PC-9 (cell line): Measurements from ENCODE around the gene ZDHHC7. TPM values are rescaled to one million over a fixed set of nuclear protein-coding genes. Genes with fewer than 3 reads are reported as not detected.

ENCODE experiments used
- BruUV-seq: library from RNA; stranded (reverse); fragments of 400-500 nt; replicated peaks from 2 replicates; lab custom pipeline; 2021; lab: Mats Ljungman, UMichigan
- CTCF ChIA-PET: fragments of 300-600 bp; sonication (Branson Sonifier 250); formaldehyde crosslinking; loops from one replicate; lab custom pipeline; 2022; ENCODE audit warnings: antibody characterized with exemption; lab: Charles Lee
- POLR2A ChIA-PET: fragments of 300-600 bp; sonication (Branson Sonifier 250); formaldehyde crosslinking; loops from one replicate; lab custom pipeline; 2022; ENCODE audit warnings: antibody characterized with exemption; ENCODE audit not compliant: unreplicated experiment; lab: Charles Lee
- DNase-seq, 2 experiments: peaks; one replicate each; pipeline versions ENCODE4 v3.0.0 to v3.0.0-alpha.2; 2015 to 2022; ENCODE audit warnings: mixed read lengths in 1 of 2
- H2AFZ ChIP-seq: fragments of 200-600 bp; sonication (generic); 2 replicates; pipeline ENCODE4 v1.8.1; 2017; ENCODE audit warnings: antibody characterized with exemption
- H3F3A ChIP-seq: fragments of 200-600 bp; sonication (generic); 2 replicates; pipeline ENCODE4 v1.8.1; 2017; ENCODE audit warnings: antibody characterized with exemption, mild to moderate bottlenecking, low read depth; ENCODE audit not compliant: insufficient read depth
- H3K27ac ChIP-seq: fragments of 200-600 bp; sonication (generic); 2 replicates; pipeline ENCODE4 v1.6.1; 2016; ENCODE audit warnings: mixed run types
- H3K27me3 ChIP-seq: fragments of 200-600 bp; sonication (generic); 2 replicates; pipeline ENCODE4 v1.6.1; 2016; ENCODE audit warnings: low read depth, mixed run types; ENCODE audit not compliant: insufficient read depth
- H3K36me3 ChIP-seq: fragments of 200-600 bp; sonication (generic); 2 replicates; pipeline ENCODE4 v1.6.1; 2016; ENCODE audit warnings: low read depth, mixed run types
- H3K4me1 ChIP-seq: fragments of 200-600 bp; sonication (generic); replicated peaks from 2 replicates; pipeline ENCODE4 v1.6.1; 2016; ENCODE audit warnings: mixed run types; ENCODE audit not compliant: insufficient read depth
- H3K4me2 ChIP-seq: fragments of 200-600 bp; sonication (generic); 2 replicates; pipeline ENCODE4 v1.6.1; 2017; ENCODE audit warnings: mixed run types
- H3K4me3 ChIP-seq: fragments of 200-600 bp; sonication (generic); 2 replicates; pipeline ENCODE4 v1.6.1; 2016; ENCODE audit warnings: mixed run types
- H3K79me2 ChIP-seq: fragments of 200-600 bp; sonication (generic); 2 replicates; pipeline ENCODE4 v1.6.1; 2017; ENCODE audit warnings: low read depth, mixed run types
- H3K9me2 ChIP-seq: fragments of 200-600 bp; sonication (generic); 2 replicates; pipeline ENCODE4 v1.8.1; 2017; ENCODE audit warnings: mild to moderate bottlenecking; ENCODE audit not compliant: insufficient read depth
- H3K9me3 ChIP-seq: fragments of 200-600 bp; sonication (generic); 2 replicates; pipeline ENCODE4 v1.8.1; 2016; ENCODE audit warnings: low read depth; ENCODE audit not compliant: insufficient read depth
- H4K20me1 ChIP-seq: fragments of 200-600 bp; sonication (generic); 2 replicates; pipeline ENCODE4 v1.8.1; 2017; ENCODE audit not compliant: insufficient read depth
- CTCF ChIP-seq: fragments of 200-600 bp; sonication (generic); conservative IDR thresholded peaks from 2 replicates; pipeline ENCODE4 v1.6.1; 2017; ENCODE audit warnings: mixed run types, antibody characterized with exemption, mild to moderate bottlenecking, moderate library complexity
- EZH2 ChIP-seq: fragments of 200-600 bp; sonication (generic); IDR thresholded peaks from 2 replicates; pipeline ENCODE4 v1.8.0; 2017; ENCODE audit warnings: antibody characterized with exemption, low read depth
- intact Hi-C: fragments of 100-400 bp; cut with micrococcal nuclease; formaldehyde crosslinking; loops from one replicate; pipeline ENCODE4 v1.10.0; 2022; ENCODE audit not compliant: unreplicated experiment
- total RNA-seq: library from RNA; stranded (reverse); gene quantifications from 2 replicates; pipeline ENCODE4 v1.2.3, GENCODE V29; 2021

Gene ZDHHC7
- total RNA-seq, 1 experiment from 2014 or later, result 79.3 TPM

DNA sequence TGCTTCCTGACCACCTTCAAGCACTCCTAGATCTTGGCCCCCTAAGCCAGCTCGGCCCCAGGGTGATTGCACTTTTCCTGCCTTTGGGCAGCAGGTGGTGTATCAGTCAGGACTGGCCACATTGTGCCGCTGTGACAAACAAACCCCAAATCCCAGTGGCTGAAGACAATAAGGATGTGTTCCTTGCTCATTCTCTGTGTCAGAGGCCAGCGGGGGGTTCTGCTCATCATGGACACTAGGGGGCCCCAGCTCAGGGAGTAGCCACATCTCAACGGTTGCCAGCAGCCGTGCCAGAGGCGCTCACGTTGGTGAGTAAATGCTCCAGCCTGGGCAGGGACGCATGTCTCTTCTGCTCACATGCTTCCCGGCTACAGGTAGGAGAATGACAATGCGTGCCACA lies 60.4 kb downstream of the ZDHHC7 start:
- Histone ChIP-seq H3K4me3 (no peak overlapping the region), H3F3A (peaks cover 7% of the 10 kb centered on the region; the same call in 1 of the 2 replicates), H3K4me1 (peaks cover 7% of the 10 kb centered on the region; the same call in 1 of the 2 replicates), H2AFZ (no peak overlapping the region), H3K36me3 (no peaks in the 10 kb centered on the region), H4K20me1 (no peaks in the 10 kb centered on the region), H3K9me3 (no peaks in the 10 kb centered on the region), H3K79me2 (no peaks in the 10 kb centered on the region), H3K27me3 (no peaks in the 10 kb centered on the region), H3K27ac (no peak overlapping the region), H3K4me2 (no peak overlapping the region), H3K9me2 (no peaks in the 10 kb centered on the region)
- ChIA-PET CTCF (interaction anchor here (0.6 kb wide), 1 partner anchor 18 kb away, joined by 3 read pairs; no protein-coding TSS in a partner anchor), POLR2A (no interaction called here)
- TF ChIP-seq EZH2 (no peak), CTCF (no peak)
- DNase-seq, result peak in 1 of 2 experiments; percentile 25
- no TSS peak for BruUV-seq
- intact Hi-C loops, result loop anchor here (5.0 kb wide), 1 partner anchor 179 kb away; no protein-coding TSS in a partner anchor

GRCh38 chr16:84949772-84950436 lies 61.4 kb downstream of the ZDHHC7 start:
- ChIA-PET POLR2A (no interaction called here), CTCF (no interaction called here)
- Histone ChIP-seq H3K4me2 (no peak overlapping the region), H3K9me2 (no peaks in the 10 kb centered on the region), H3K27me3 (no peaks in the 10 kb centered on the region), H3K36me3 (no peaks in the 10 kb centered on the region), H3F3A (peaks cover 3% of the 10 kb centered on the region; the same call in 1 of the 2 replicates), H2AFZ (no peak overlapping the region), H3K4me1 (peaks cover 1% of the 10 kb centered on the region; the same call in 1 of the 2 replicates), H4K20me1 (no peaks in the 10 kb centered on the region), H3K4me3 (no peak overlapping the region), H3K9me3 (no peaks in the 10 kb centered on the region), H3K27ac (no peak overlapping the region), H3K79me2 (no peaks in the 10 kb centered on the region)
- DNase-seq, result no peak
- intact Hi-C loops, result loop anchor here (5.0 kb wide), 1 partner anchor 178 kb away; no protein-coding TSS in a partner anchor
- no TSS peak for BruUV-seq
- TF ChIP-seq CTCF (no peak), EZH2 (no peak)

- no peak overlapping the region for H3K4me3 ChIP-seq
- no peaks in the 10 kb centered on the region for H3K9me3 ChIP-seq
- CTCF ChIA-PET, result no interaction called here
- TF ChIP-seq CTCF, result no peak
- no peak for TF ChIP-seq EZH2
- no peaks in the 10 kb centered on the region for H3K36me3 ChIP-seq
- no peaks in the 10 kb centered on the region; the same call in 1 of the 2 replicates for H3F3A ChIP-seq
- no peaks in the 10 kb centered on the region for H3K4me1 ChIP-seq
- no peaks in the 10 kb centered on the region for H3K79me2 ChIP-seq
- H4K20me1 ChIP-seq, result no peaks in the 10 kb centered on the region
- intact Hi-C loops, result no loop called here
- no peak for DNase-seq
- no peak overlapping the region for H3K27ac ChIP-seq
- BruUV-seq, result no TSS peak
- no peaks in the 10 kb centered on the region for H3K27me3 ChIP-seq
- no peaks in the 10 kb centered on the region for H3K9me2 ChIP-seq
- no peak overlapping the region for H2AFZ ChIP-seq
- POLR2A ChIA-PET, result no interaction called here
- H3K4me2 ChIP-seq, result no peak overlapping the region
These were observed 62.3 kb downstream of the ZDHHC7 start for GRCh38 chr16:84948851-84949610.
